Right lobe of liver (tissue), 4 donors: ENCODE data around the gene TTLL6.

Experiments
- POLR2A ChIP-seq: fragments of 450-650 bp; IDR thresholded peaks from one replicate; pipeline ENCODE4 v1.6.1; 2017; ENCODE audit warnings: antibody characterized with exemption, mild to moderate bottlenecking
- TF ChIP-seq, protein P1 (sequence below), 4 donors: fragments of 200-600 bp in 3 of 4; fragments of 450-650 bp in 1 of 4; IDR thresholded peaks; one replicate each; pipeline versions ENCODE4 v1.5.1 to v1.8.0; 2016 to 2022; ENCODE audit warnings: antibody characterized with exemption in 4 of 4, mild to moderate bottlenecking in 2 of 4
- donor health status: DM: no; HTN: no; CAD: no.
- donor health status: DM: no; HTN: no; CAD: no.
- donor health status: DM: no; HTN: yes; CAD: no.

DNA sequence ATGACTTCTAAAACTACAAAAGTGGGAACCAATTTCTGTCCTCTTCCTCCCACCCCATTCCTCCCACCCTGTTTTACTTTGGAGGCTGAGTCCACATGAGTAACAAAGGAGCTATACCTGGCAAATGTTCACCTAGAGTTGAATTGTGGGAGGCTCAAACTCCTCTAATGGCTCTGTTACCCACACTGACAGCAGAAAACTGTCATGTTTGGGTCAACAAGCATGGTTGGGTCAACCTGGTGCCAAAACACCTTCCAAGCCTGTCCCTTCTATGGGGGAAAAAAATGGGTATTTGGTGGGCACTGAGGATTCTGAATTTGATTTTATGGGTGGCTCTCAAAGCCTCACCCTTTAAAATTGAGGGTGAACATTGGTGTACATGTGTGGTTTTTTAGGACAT is 76.5 kb downstream of the TTLL6 start:
- no peak for TF ChIP-seq POLR2A
- TF ChIP-seq, protein P1, sequence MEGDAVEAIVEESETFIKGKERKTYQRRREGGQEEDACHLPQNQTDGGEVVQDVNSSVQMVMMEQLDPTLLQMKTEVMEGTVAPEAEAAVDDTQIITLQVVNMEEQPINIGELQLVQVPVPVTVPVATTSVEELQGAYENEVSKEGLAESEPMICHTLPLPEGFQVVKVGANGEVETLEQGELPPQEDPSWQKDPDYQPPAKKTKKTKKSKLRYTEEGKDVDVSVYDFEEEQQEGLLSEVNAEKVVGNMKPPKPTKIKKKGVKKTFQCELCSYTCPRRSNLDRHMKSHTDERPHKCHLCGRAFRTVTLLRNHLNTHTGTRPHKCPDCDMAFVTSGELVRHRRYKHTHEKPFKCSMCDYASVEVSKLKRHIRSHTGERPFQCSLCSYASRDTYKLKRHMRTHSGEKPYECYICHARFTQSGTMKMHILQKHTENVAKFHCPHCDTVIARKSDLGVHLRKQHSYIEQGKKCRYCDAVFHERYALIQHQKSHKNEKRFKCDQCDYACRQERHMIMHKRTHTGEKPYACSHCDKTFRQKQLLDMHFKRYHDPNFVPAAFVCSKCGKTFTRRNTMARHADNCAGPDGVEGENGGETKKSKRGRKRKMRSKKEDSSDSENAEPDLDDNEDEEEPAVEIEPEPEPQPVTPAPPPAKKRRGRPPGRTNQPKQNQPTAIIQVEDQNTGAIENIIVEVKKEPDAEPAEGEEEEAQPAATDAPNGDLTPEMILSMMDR (IDR thresholded peaks at IDR 0.05): no peak
